Endodermal cell (in vitro differentiated cells): Measurements from ENCODE around the gene EGLN1. TPM values are rescaled to one million over a fixed set of nuclear protein-coding genes. Genes with fewer than 3 reads are reported as not detected.

Experiments used
- DNase-seq: peaks from one replicate; pipeline ENCODE4 v3.0.0-alpha.2; 2017
- H3K27ac ChIP-seq: 2 replicates; pipeline ENCODE4 v1.5.1; 2013; ENCODE audit warnings: mild to moderate bottlenecking, low read depth, low read length, moderate library complexity
- H3K27me3 ChIP-seq: 2 replicates; pipeline ENCODE4 v1.6.1; 2013; ENCODE audit warnings: mild to moderate bottlenecking, low read length, moderate library complexity; ENCODE audit not compliant: insufficient read depth, control insufficient read depth, poor library complexity, severe bottlenecking
- H3K36me3 ChIP-seq: 2 replicates; pipeline ENCODE4 v1.7.0; 2013; ENCODE audit warnings: mild to moderate bottlenecking, low read length, moderate library complexity; ENCODE audit not compliant: control insufficient read depth, insufficient read depth
- H3K4me1 ChIP-seq: one replicate; pipeline ENCODE4 v1.7.0; 2013; ENCODE audit warnings: low read length; ENCODE audit not compliant: control insufficient read depth, insufficient read depth
- H3K4me3 ChIP-seq: 2 replicates; pipeline ENCODE4 v1.5.1; 2013; ENCODE audit warnings: mild to moderate bottlenecking, low read length, moderate library complexity
- H3K9ac ChIP-seq: 2 replicates; pipeline ENCODE4 v1.6.1; 2013; ENCODE audit warnings: mild to moderate bottlenecking, low read length, moderate library complexity; ENCODE audit not compliant: poor library complexity, severe bottlenecking; ENCODE audit errors: extremely low read depth
- H3K9me3 ChIP-seq: 2 replicates; pipeline ENCODE4 v1.6.1; 2013; ENCODE audit warnings: mild to moderate bottlenecking, low read length, moderate library complexity; ENCODE audit not compliant: control insufficient read depth
- H3K27ac Mint-ChIP-seq: 2 replicates; pipeline ENCODE4 v1.8.0; 2020; ENCODE audit warnings: mixed read lengths
- H3K27me3 Mint-ChIP-seq: 2 replicates; pipeline ENCODE4 v1.8.0; 2021; ENCODE audit warnings: mild to moderate bottlenecking, mixed read lengths; ENCODE audit not compliant: insufficient read depth
- H3K36me3 Mint-ChIP-seq: 2 replicates; pipeline ENCODE4 v1.8.0; 2020; ENCODE audit warnings: low read depth, mixed read lengths
- H3K4me1 Mint-ChIP-seq: 2 replicates; pipeline ENCODE4 v1.8.0; 2020; ENCODE audit warnings: mixed read lengths
- H3K4me3 Mint-ChIP-seq: 2 replicates; pipeline ENCODE4 v1.8.0; 2020; ENCODE audit warnings: mild to moderate bottlenecking, moderate library complexity, mixed read lengths
- H3K9me3 Mint-ChIP-seq: 2 replicates; pipeline ENCODE4 v1.8.0; 2020; ENCODE audit warnings: mild to moderate bottlenecking, mixed read lengths
- CTCF ChIP-seq: fragments of 200-600 bp; sonication (generic); conservative IDR thresholded peaks from 2 replicates; pipeline ENCODE4 v1.5.0; 2021; ENCODE audit warnings: antibody characterized with exemption, mild to moderate bottlenecking
- WGBS, 2 experiments: methylation state at CpG; one replicate each; pipeline versions ENCODE4 v1.1.5 to v1.1.7; 2013; ENCODE audit warnings: missing lambda C conversion rate in 2 of 2, mixed read lengths in 1 of 2; ENCODE audit not compliant: insufficient coverage in 1 of 2, insufficient read length in 1 of 2; 5-methylcytosine and 5-hydroxymethylcytosine counted together
- total RNA-seq, 2 donors: library from RNA; stranded (reverse); fragmentation: NEBNext Ultra II Directional in 1 of 2; extraction: Animal tissue kit (Norgen Biotek cat#: 25700) in 1 of 2; gene quantifications; 2 replicates in 1 of 2; 3 replicates in 1 of 2; pipeline ENCODE4 v1.2.1, GENCODE V29; 2021

The EGLN1 gene
- total RNA-seq, 2 donors from 2014 or later: 12.2 to 17.4 TPM

DNA sequence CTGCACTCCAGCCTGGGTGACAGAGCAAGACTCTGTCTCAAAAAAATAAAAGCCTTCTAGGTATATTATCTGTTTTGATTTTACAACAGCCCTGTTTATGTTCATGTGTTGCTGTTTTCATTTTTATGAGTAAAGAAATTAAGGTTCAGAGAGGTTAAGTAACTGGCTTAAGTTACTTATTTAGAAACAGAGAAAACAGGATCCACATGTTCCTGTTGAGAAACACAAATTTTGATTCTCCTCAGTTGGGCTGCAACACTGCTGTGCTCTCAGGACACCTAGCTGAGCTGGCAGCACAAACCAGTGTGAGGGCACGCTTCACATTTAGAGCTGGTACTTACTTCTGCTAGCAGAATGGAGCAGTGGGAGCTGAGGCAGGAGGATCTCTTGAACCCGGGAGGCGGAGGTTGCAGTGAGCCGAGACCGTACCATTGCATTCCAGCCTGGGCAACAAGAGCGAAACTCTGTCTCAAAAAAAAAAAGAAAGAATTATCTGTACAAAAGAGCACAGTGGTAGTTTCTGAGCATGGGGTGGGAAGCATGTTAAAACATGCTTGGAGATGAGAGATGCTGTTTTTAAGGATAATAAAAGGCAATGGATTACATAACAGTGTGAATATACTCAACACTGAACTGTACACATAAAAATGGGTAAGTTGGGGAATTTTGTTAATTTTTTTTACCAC lies 81.6 kb downstream of the EGLN1 start:
- Mint-ChIP-seq H3K36me3 (peaks cover 38% of the 10 kb centered on the region), H3K4me3 (no peak overlapping the region), H3K27me3 (no peaks in the 10 kb centered on the region), H3K27ac (no peak overlapping the region), H3K4me1 (peaks cover 27% of the 10 kb centered on the region), H3K9me3 (no peaks in the 10 kb centered on the region)
- Histone ChIP-seq H3K4me1 (peaks cover 8% of the 10 kb centered on the region), H3K27ac (no peak overlapping the region), H3K9ac (no peak overlapping the region), H3K4me3 (no peak overlapping the region), H3K9me3 (no peaks in the 10 kb centered on the region), H3K36me3 (peaks cover 32% of the 10 kb centered on the region), H3K27me3 (no peaks in the 10 kb centered on the region)
- 97 to 100% methylated on average over 4 to 6 of the region's 6 CpGs for WGBS, 2 experiments
- no peak for DNase-seq
- no peak for TF ChIP-seq CTCF

GRCh38 chr1:231338270-231339128 lies 83.6 kb downstream of the EGLN1 start, which contains the start of gene SPRTN:
TSS of gene SPRTN (plus strand) at chr1:231338293. CDS start at chr1:231338384, 91 bp downstream.
- Mint-ChIP-seq H3K27ac (peak within 1 kb of the TSS; percentile 98), H3K4me3 (peak within 1 kb of the TSS; percentile 100), H3K4me1 (peaks cover 42% of the 10 kb centered on the region), H3K27me3 (no peaks in the 10 kb centered on the region), H3K9me3 (no peaks in the 10 kb centered on the region), H3K36me3 (peaks cover 26% of the 10 kb centered on the region)
- TF ChIP-seq CTCF: peak; percentile 5
- Histone ChIP-seq H3K9me3 (no peaks in the 10 kb centered on the region), H3K9ac (peak within 1 kb of the TSS; percentile 71), H3K4me1 (peaks cover 8% of the 10 kb centered on the region), H3K4me3 (peak within 1 kb of the TSS; percentile 98), H3K36me3 (peaks cover 19% of the 10 kb centered on the region), H3K27me3 (no peaks in the 10 kb centered on the region), H3K27ac (peak within 1 kb of the TSS; percentile 89)
- DNase-seq: no peak
- WGBS, 2 experiments: 0 to 2% methylated on average over 14 to 43 of the region's 43 CpGs

GRCh38 chr1:231337472-231338269 lies 84.4 kb downstream of the EGLN1 start, which contains the start of gene EXOC8:
TSS of gene EXOC8 (minus strand) at chr1:231337852. CDS start at chr1:231337745, 107 bp downstream.
- Histone ChIP-seq H3K9me3 (no peaks in the 10 kb centered on the region), H3K27me3 (no peaks in the 10 kb centered on the region), H3K9ac (peak within 1 kb of the TSS; percentile 71), H3K27ac (peak within 1 kb of the TSS; percentile 89), H3K4me3 (peak within 1 kb of the TSS; percentile 98), H3K36me3 (peaks cover 19% of the 10 kb centered on the region), H3K4me1 (peaks cover 8% of the 10 kb centered on the region)
- Mint-ChIP-seq H3K36me3 (peaks cover 23% of the 10 kb centered on the region), H3K27me3 (no peaks in the 10 kb centered on the region), H3K4me1 (peaks cover 42% of the 10 kb centered on the region), H3K9me3 (no peaks in the 10 kb centered on the region), H3K4me3 (peak within 1 kb of the TSS; percentile 100), H3K27ac (peak within 1 kb of the TSS; percentile 98)
- peak; percentile 8 for TF ChIP-seq CTCF
- 0 to 1% methylated on average over 41 to 74 of the region's 74 CpGs for WGBS, 2 experiments
- DNase-seq: peak; percentile 99
